ENCODE results near the gene CCDC91.

The CCDC91 gene

DNA sequence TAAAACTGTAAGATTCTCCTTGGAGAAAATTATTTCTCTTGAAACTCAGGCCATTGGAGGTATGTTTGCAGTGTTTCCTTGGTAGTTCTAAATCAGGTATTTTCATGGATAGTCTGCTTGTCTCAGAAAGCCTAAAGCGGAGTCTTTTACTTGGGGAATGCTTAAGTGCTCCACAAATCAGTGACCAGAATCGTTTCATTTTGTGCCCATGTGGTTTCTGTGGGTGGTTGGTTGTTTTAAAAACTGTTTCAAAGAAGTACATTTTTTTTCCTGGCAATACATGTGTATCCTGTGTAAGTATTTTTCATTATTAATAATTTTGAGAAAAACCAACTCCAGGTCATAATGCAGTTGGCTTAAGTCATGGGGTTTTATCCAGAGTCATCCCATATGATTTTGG lies 33.6 kb downstream of the CCDC91 start:
- TF ChIP-seq, protein P1, sequence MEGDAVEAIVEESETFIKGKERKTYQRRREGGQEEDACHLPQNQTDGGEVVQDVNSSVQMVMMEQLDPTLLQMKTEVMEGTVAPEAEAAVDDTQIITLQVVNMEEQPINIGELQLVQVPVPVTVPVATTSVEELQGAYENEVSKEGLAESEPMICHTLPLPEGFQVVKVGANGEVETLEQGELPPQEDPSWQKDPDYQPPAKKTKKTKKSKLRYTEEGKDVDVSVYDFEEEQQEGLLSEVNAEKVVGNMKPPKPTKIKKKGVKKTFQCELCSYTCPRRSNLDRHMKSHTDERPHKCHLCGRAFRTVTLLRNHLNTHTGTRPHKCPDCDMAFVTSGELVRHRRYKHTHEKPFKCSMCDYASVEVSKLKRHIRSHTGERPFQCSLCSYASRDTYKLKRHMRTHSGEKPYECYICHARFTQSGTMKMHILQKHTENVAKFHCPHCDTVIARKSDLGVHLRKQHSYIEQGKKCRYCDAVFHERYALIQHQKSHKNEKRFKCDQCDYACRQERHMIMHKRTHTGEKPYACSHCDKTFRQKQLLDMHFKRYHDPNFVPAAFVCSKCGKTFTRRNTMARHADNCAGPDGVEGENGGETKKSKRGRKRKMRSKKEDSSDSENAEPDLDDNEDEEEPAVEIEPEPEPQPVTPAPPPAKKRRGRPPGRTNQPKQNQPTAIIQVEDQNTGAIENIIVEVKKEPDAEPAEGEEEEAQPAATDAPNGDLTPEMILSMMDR (IDR thresholded peaks at IDR 0.05; ENCODE audit: low read depth, low read length, missing control alignments) = no peak

DNA sequence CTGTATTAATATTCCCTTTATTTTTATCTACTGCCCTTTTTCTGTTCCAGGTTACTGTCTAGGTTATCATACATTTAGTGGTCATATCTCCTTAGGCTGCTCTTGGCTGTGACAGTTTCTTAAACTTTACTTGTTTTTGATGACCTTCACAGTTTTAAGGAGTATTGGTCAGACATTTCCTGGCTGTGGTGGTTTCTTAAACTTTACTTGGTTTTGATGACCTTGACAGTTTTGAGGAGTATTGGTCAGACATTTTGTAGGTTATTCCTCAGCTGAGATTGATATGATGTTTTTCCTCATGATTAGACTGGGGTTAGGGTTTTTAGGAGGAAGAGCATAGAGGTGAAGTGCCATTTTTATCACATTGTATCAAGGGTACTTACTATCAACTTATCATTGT lies 36.4 kb downstream of the CCDC91 start:
- TF ChIP-seq, protein P1 (IDR thresholded peaks at IDR 0.05; ENCODE audit: low read depth, low read length, missing control alignments) = no peak
- H3K4me3 ChIP-seq (replicated peaks; ENCODE audit: low read depth, low read length) = no peak overlapping the region
- no peak for DNase-seq (ENCODE audit: extremely low read depth, low read depth)

More for the DNA sequence above, 33.6 kb downstream of the CCDC91 start:
- no peak overlapping the region for H3K4me3 ChIP-seq (replicated peaks; ENCODE audit: low read depth, low read length)
- DNase-seq (ENCODE audit: extremely low read depth, low read depth) = no peak

DNA sequence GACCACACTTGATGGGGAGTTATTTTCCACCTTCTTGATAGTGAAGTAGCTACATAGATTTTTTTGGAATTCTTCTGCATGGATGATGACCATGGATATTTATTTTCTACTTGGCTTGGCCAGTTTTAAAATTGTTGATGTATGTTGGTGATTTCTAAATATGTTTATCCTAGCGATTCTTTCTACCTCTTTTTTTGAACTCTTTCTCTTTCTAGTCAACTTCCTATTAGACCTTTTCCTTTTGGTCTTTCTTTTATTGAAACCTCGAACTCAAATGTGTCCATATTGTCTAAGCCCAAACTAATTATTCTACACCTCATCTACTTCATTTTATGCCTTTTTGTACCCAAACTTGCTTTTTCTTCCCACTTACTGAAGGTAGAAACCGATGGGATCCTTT lies 37.0 kb downstream of the CCDC91 start:
- DNase-seq (ENCODE audit: extremely low read depth, low read depth) = no peak
- TF ChIP-seq, protein P1 (IDR thresholded peaks at IDR 0.05; ENCODE audit: low read depth, low read length, missing control alignments) = no peak
- H3K4me3 ChIP-seq (replicated peaks; ENCODE audit: low read depth, low read length) = no peak overlapping the region

DNA sequence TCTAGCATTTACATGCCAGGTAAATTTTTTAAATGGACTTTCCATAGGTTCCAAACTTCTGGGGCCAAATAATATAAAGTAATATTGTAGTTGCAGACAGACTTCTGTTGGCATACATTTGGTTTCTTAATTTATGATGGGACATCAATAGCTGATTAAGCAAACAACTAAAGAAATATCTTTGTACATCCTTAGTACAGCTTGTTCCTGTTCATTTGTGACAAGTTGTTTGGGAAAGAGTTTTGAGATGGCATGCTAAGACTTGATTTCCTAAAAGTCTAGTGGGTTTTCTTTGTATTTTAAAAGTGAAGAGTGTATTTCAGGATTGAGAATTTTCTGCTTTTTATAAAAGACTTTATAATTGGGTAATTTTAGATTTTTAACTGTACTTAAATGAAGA lies 41.0 kb downstream of the CCDC91 start:
- DNase-seq (ENCODE audit: extremely low read depth, low read depth) = no peak
- TF ChIP-seq, protein P1 (IDR thresholded peaks at IDR 0.05; ENCODE audit: low read depth, low read length, missing control alignments) = no peak
- H3K4me3 ChIP-seq (replicated peaks; ENCODE audit: low read depth, low read length) = no peak overlapping the region

DNA sequence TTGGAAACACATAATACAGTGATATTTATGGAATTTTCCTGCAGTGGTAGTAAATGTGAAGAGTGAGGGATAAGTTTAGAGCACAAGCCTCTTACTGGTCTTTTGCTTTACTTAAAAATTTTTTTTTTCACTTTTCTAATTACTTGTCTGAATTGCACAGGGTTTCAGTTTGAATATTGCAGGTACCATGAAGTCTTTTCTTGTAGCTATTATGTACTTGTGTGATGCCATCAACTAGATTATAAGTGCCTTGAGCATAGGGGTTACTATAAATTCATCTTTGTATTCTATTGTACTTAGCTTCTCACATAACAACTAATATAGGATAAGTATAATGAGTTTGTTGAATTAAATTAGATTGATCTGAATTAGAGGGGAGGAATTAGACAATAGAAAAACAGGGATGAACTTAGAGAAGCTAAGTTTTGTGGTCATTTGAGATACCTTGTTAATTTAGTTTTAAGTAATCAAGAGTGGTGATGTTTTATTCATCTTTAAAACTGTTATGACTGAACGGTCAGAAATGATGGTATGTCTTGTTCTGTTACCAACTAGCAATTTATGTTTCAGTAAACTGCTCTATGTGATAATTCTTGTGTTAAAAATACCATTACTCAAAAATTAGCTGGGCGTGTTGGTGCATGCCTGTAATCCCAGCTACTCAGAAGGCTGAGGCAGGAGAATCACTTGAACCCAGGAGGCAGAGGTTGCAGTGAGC lies 42.1 kb downstream of the CCDC91 start:
- DNase-seq (ENCODE audit: extremely low read depth, low read depth) = no peak
- TF ChIP-seq, protein P1 (IDR thresholded peaks at IDR 0.05; ENCODE audit: low read depth, low read length, missing control alignments) = no peak
- H3K4me3 ChIP-seq (replicated peaks; ENCODE audit: low read depth, low read length) = no peak overlapping the region

DNA sequence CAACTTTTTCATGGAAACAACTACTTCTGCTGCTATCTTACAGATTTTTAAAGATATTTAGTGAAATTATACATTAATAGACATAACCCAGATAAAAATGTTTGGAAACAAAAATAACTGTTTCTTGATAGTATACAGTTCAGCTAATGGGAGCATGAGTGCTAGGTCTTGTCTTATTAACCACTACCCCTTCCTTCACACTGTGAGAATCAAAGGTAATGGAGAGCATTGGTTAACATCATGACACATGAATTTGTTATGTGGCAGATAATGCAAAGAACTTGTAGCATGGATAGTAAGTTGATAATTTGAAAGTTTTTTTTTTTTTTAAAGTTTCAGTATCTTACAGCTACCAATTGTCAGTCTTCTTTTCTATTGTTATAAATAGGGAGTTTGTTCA lies 44.2 kb downstream of the CCDC91 start:
- no peak for DNase-seq (ENCODE audit: extremely low read depth, low read depth)
- no peak overlapping the region for H3K4me3 ChIP-seq (replicated peaks; ENCODE audit: low read depth, low read length)
- TF ChIP-seq, protein P1 (IDR thresholded peaks at IDR 0.05; ENCODE audit: low read depth, low read length, missing control alignments) = no peak

DNA sequence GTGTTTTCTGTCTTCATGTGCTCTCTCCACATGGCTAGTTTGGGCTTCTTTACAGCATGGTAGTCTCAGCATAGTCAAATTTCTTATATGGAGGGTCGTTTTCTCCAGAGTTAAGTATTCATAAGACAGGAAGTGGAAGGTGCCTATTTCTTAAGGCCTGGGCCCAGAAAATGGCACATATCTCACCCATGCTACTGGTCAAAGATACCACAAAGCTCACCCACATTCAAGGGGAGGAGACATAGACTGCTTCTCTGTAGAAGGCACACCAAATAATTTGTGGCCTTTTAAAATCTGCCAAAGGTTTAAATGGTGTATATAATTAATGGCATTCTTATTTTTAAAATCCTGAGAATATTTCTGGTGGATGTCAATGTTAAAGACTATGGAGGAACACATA lies 44.8 kb downstream of the CCDC91 start:
- TF ChIP-seq, protein P1 (IDR thresholded peaks at IDR 0.05; ENCODE audit: low read depth, low read length, missing control alignments) = no peak

More for the DNA sequence above, 44.8 kb downstream of the CCDC91 start:
- H3K4me3 ChIP-seq (replicated peaks; ENCODE audit: low read depth, low read length) = no peak overlapping the region
- DNase-seq (ENCODE audit: extremely low read depth, low read depth) = no peak
